ENCODE measurements around the gene CYP27A1. TPM values are rescaled to one million over a fixed set of nuclear protein-coding genes. Genes with fewer than 3 reads are reported as not detected.

The CYP27A1 gene
- total and polyA plus RNA-seq, 9 of the 15 experiments (the other 6 are each of a cell fraction or from before 2014, with no cell fraction given) = 0.20 TPM; not detected in 8

DNA sequence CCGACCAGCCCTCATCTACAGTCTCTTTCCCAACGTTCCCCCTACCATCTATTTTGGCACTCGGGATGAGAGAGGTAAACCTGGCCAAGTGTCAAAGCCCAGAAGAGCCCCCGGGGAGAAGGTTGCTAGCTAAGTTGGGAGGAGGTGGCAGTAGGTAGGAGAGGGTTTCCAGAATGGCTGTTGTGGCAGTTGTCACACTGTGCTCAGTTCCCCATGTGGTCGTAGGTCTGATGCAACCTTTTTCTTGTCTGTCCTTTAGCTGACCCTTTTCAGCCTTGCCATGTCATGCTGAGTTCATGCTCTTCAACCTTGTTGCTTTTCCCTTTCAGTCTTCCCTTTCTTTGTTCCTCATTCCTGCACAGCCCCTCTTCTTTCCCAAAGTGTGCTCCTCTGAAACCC lies 36.8 kb upstream of the CYP27A1 start (continued):
- TF ChIP-seq YY1 (IDR thresholded peaks at IDR 0.05; ENCODE audit: borderline replicate concordance in 1 of 3, control insufficient read depth in 1 of 3, extremely low read depth in 1 of 3, insufficient read depth in 3 of 3, insufficient read length in 1 of 3, insufficient replicate concordance in 2 of 3, low read depth in 1 of 3, low read length in 2 of 3) = no peak
- TF ChIP-seq, protein P1, sequence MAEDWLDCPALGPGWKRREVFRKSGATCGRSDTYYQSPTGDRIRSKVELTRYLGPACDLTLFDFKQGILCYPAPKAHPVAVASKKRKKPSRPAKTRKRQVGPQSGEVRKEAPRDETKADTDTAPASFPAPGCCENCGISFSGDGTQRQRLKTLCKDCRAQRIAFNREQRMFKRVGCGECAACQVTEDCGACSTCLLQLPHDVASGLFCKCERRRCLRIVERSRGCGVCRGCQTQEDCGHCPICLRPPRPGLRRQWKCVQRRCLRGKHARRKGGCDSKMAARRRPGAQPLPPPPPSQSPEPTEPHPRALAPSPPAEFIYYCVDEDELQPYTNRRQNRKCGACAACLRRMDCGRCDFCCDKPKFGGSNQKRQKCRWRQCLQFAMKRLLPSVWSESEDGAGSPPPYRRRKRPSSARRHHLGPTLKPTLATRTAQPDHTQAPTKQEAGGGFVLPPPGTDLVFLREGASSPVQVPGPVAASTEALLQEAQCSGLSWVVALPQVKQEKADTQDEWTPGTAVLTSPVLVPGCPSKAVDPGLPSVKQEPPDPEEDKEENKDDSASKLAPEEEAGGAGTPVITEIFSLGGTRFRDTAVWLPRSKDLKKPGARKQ (CRISPR knock-in tag; IDR thresholded peaks at IDR 0.05) = no peak
- TF ChIP-seq CHD4 (IDR thresholded peaks at IDR 0.05; ENCODE audit: insufficient read depth, insufficient replicate concordance, low read depth, low read length, poor library complexity, severe bottlenecking) = no peak
- TF ChIP-seq ZNF146 (CRISPR knock-in tag; IDR thresholded peaks at IDR 0.05; ENCODE audit: unreplicated experiment) = no peak
- no peak for TF ChIP-seq SAFB (IDR thresholded peaks at IDR 0.05; ENCODE audit: borderline replicate concordance, low read depth, low read length)
- TF ChIP-seq IRF2 (CRISPR knock-in tag; IDR thresholded peaks at IDR 0.05) = no peak
- no peak for TF ChIP-seq SPI1 (IDR thresholded peaks at IDR 0.05; ENCODE audit: borderline replicate concordance, low read depth, low read length)
- 0 out of 2 replicates have a peak, but pooled peaks have one; percentile 23 for TF ChIP-seq PTTG1 (tag; IDR thresholded peaks at IDR 0.05; ENCODE audit: low read depth)
- no peak for TF ChIP-seq TAF15 (IDR thresholded peaks at IDR 0.05; ENCODE audit: low read depth, low read length)
- TF ChIP-seq ZKSCAN3 (CRISPR knock-in tag; IDR thresholded peaks at IDR 0.05) = no peak
- no peak for TF ChIP-seq KLF6 (CRISPR knock-in tag; IDR thresholded peaks at IDR 0.05; ENCODE audit: borderline replicate concordance)
- TF ChIP-seq ZNF76 (CRISPR knock-in tag; IDR thresholded peaks at IDR 0.05; ENCODE audit: borderline replicate concordance) = no peak
- TF ChIP-seq PHB (CRISPR knock-in tag; IDR thresholded peaks at IDR 0.05) = no peak
- TF ChIP-seq ZNF584 (CRISPR knock-in tag; IDR thresholded peaks at IDR 0.05; ENCODE audit: low read depth) = no peak
- TF ChIP-seq, protein P2, sequence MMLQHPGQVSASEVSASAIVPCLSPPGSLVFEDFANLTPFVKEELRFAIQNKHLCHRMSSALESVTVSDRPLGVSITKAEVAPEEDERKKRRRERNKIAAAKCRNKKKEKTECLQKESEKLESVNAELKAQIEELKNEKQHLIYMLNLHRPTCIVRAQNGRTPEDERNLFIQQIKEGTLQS (IDR thresholded peaks at IDR 0.05) = peak; percentile 83
- TF ChIP-seq, protein P2 (CRISPR knock-in tag; conservative IDR thresholded peaks at IDR 0.05) = no peak
- TF ChIP-seq, protein P3, sequence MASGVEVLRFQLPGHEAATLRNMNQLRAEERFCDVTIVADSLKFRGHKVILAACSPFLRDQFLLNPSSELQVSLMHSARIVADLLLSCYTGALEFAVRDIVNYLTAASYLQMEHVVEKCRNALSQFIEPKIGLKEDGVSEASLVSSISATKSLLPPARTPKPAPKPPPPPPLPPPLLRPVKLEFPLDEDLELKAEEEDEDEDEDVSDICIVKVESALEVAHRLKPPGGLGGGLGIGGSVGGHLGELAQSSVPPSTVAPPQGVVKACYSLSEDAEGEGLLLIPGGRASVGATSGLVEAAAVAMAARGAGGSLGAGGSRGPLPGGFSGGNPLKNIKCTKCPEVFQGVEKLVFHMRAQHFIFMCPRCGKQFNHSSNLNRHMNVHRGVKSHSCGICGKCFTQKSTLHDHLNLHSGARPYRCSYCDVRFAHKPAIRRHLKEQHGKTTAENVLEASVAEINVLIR (CRISPR knock-in tag; IDR thresholded peaks at IDR 0.05) = peak; percentile 42
- TF ChIP-seq, protein P4, sequence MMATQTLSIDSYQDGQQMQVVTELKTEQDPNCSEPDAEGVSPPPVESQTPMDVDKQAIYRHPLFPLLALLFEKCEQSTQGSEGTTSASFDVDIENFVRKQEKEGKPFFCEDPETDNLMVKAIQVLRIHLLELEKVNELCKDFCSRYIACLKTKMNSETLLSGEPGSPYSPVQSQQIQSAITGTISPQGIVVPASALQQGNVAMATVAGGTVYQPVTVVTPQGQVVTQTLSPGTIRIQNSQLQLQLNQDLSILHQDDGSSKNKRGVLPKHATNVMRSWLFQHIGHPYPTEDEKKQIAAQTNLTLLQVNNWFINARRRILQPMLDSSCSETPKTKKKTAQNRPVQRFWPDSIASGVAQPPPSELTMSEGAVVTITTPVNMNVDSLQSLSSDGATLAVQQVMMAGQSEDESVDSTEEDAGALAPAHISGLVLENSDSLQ (IDR thresholded peaks at IDR 0.05) = peak; percentile 33; the same call in 1 of the 2 replicates
- TF ChIP-seq, protein P5, sequence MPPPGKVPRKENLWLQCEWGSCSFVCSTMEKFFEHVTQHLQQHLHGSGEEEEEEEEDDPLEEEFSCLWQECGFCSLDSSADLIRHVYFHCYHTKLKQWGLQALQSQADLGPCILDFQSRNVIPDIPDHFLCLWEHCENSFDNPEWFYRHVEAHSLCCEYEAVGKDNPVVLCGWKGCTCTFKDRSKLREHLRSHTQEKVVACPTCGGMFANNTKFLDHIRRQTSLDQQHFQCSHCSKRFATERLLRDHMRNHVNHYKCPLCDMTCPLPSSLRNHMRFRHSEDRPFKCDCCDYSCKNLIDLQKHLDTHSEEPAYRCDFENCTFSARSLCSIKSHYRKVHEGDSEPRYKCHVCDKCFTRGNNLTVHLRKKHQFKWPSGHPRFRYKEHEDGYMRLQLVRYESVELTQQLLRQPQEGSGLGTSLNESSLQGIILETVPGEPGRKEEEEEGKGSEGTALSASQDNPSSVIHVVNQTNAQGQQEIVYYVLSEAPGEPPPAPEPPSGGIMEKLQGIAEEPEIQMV (tag; conservative IDR thresholded peaks at IDR 0.05; ENCODE audit: low read depth) = peak; percentile 93
- peak; percentile 68; the same call in 1 of the 2 replicates for TF ChIP-seq BACH1 (tag; IDR thresholded peaks at IDR 0.05)
- TF ChIP-seq TEAD1 (CRISPR knock-in tag; IDR thresholded peaks at IDR 0.05) = 0 out of 4 replicates have a peak, but pooled peaks of 1 of the 2 experiments have one; percentile 26

All from K562 (cell line).